ENCODE results near the gene MAPT.

DNA sequence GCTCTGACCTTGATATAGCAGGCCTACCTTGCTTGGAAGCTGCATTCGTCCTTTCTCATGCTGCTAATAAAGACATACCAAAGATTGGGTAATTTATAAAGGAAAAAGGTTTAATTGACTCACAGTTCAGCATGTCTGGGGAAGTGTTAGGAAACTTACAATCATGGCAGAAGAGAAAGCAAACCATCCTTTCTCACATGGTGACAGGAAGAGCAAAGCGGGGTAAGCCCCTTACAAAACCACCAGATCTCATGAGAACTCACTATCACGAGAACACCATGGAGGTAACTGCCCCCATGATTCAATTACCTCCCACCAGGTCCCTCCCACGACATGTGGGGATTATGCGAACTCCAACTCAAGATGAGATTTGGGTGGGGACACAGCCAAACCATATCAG is 6.0 kb upstream of the MAPT start:
- TF ChIP-seq CTCF (IDR thresholded peaks at IDR 0.05; ENCODE audit: insufficient read depth, low read depth, low read length) = no peak
- TF ChIP-seq EZH2 (IDR thresholded peaks at IDR 0.05; ENCODE audit: insufficient read depth, low read length) = no peak

All from astrocyte (in vitro differentiated cells and primary cell).